CD4-positive, alpha-beta T cell treated with Interferon gamma for 1 hour (primary cell): ENCODE data around the gene EPN2.
A peak's percentile ranks its signal among the peaks of the same experiment; 100 is the strongest.

ENCODE experiments used
- DNase-seq: peaks from one replicate; pipeline ENCODE4 v3.0.0-alpha.2; 2020

EPN2 gene

DNA sequence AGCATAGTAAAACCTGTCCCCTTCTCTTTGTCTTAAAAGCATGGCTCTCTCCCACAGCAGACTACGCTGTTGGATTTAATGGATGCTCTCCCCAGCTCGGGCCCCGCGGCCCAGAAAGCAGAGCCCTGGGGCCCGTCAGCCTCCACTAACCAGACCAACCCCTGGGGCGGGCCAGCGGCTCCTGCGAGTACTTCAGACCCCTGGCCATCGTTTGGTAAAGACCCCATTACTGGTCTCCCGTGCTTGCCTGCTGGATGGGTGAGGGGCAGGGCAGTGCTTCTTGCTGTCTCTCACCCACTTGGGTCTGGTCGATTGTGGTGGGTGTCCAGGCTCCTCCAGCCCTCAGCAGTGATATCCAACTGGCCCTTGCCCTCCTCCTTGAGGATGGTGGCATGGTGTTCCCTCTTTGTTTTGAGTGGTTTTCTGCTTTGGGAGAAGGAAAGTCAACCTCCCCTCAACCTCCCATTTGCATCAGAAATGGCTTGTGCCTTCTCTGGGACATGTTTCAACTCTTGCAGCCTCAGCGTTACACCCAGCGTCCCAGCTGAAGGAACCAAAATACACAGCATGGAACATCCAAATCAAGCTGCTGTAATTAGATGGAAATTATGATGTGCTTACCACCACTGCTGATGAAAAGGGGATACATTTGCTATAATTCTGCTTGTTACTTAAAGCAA lies 76.0 kb downstream of the EPN2 start:
- DNase-seq, result no peak

GRCh38 chr17:19313746-19314651 lies 76.8 kb downstream of the EPN2 start:
- DNase-seq, result no peak

GRCh38 chr17:19315104-19315503 lies 77.9 kb downstream of the EPN2 start:
- DNase-seq, result no peak

GRCh38 chr17:19316761-19317358 lies 79.7 kb downstream of the EPN2 start:
- no peak for DNase-seq

GRCh38 chr17:19317359-19318095 lies 80.4 kb downstream of the EPN2 start:
- peak; percentile 13 for DNase-seq

DNA sequence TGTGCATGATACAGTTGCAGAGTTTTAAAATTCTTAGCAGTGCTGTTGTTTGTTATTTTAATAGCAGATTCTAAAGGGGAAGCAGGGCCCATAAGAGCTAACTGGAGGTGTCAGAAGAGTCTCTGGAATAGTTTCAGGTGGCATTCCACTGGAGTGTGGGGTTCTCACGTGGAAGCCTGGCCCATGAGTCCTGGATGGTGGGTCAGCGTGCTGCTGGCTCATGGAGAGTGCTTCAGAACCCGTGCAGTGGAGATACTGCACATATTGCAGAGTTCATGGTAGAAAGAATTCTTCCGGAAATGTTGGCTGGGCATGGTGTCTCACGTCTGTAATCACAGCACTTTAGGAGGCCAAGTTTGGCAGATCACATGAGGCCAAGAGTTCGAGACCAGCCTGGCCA lies 81.4 kb downstream of the EPN2 start:
- no peak for DNase-seq

GRCh38 chr17:19319771-19320505 lies 82.8 kb downstream of the EPN2 start:
- DNase-seq, result no peak

DNA sequence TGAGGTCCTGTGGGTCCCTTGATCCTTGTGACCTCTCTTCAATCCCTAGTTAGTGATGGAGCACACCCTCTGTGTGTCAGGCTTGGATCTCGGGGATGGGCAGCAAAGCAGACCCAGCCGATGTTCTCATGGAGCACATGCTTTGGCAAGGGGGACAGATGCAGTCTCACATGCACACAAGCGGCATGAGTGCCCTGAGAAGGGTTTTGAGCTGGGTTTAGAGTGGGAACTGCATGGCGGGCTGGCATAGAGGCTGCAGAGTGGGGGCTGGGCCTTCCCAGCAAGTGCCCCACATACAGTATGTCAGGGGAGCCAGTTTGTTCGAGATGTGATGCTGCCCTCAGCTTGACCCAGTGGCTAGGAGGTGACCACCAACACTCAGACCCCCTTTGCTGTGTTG lies 83.7 kb downstream of the EPN2 start:
- no peak for DNase-seq

GRCh38 chr17:19321481-19322128 lies 84.4 kb downstream of the EPN2 start:
- DNase-seq, result no peak

- no peak for DNase-seq
Observed at GRCh38 chr17:19322129-19322505, 85.0 kb downstream of the EPN2 start.

GRCh38 chr17:19322861-19323260 lies 85.7 kb downstream of the EPN2 start:
- DNase-seq, result no peak

DNA sequence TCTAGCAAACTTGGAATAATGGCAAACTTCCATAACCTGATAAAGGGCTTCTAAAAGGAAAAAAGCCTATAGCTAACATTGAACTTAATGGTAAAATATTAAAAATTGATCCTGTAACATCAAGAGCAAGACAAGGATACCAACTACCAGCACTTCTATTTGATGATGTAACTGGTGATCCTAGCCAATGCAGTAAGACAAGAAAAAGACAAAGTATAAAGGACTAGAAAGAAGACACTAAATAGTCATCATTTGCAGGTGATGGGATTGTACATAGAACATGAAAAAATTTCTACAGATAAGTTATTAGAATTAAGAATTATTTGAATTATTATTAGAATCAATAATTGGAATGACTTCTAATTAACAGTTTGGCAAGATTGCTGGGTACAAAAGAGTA lies 88.4 kb downstream of the EPN2 start:
- no peak for DNase-seq

GRCh38 chr17:19327031-19327783 lies 90.0 kb downstream of the EPN2 start:
- no peak for DNase-seq

- DNase-seq, result no peak
Observed at GRCh38 chr17:19328441-19329061, 91.4 kb downstream of the EPN2 start.

- DNase-seq, result no peak
Observed at GRCh38 chr17:19329136-19329535, 92.0 kb downstream of the EPN2 start.

DNA sequence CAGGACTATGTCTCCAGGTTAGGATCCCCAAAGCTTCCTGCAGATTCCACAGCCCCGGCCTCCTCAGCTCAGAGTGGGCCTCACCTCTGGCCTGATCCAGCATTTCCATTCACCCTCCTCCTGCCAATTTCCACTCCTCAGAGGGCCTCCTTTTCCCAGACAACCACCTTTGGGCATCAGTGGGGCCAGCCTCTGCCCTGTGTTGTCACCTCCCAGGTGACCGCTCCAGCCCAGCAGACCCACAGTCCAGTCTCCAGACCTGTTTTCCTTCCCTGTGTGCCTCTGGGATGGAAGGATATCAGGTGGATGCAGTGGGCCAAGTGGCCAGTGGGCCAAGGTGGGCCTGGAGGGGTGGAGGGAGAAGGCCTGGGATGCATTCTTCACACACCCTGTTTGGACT lies 92.7 kb downstream of the EPN2 start:
- no peak for DNase-seq

- DNase-seq, result no peak
Observed at GRCh38 chr17:19330271-19330670, 93.1 kb downstream of the EPN2 start.

- no peak for DNase-seq
Observed at GRCh38 chr17:19331134-19331533, 94.0 kb downstream of the EPN2 start.

GRCh38 chr17:19331543-19332245 lies 94.5 kb downstream of the EPN2 start:
- no peak for DNase-seq
